Hematopoietic multipotent progenitor cell (in vitro differentiated cells): ENCODE measurements around the gene DNAJC15. TPM values are rescaled to one million over a fixed set of nuclear protein-coding genes. Genes with fewer than 3 reads are reported as not detected.
"Not testable (repeated sequence)": the region's sequence is repeated elsewhere in the genome, so short reads cannot be mapped to it uniquely, and the experiment has no call there.

Experiments used
- DNase-seq, 3 donors: peaks; one replicate each; pipeline ENCODE4 v3.0.0-alpha.2; 2011 to 2015; ENCODE audit warnings: low read depth in 2 of 3, low spot score in 2 of 3
- total RNA-seq: library from RNA; depleted of rRNA; stranded (reverse); fragments of >200 nt; gene quantifications from one replicate; pipeline ENCODE4 v1.2.3, GENCODE V29; 2012

Gene DNAJC15
- total RNA-seq, result 8.9 TPM

DNA sequence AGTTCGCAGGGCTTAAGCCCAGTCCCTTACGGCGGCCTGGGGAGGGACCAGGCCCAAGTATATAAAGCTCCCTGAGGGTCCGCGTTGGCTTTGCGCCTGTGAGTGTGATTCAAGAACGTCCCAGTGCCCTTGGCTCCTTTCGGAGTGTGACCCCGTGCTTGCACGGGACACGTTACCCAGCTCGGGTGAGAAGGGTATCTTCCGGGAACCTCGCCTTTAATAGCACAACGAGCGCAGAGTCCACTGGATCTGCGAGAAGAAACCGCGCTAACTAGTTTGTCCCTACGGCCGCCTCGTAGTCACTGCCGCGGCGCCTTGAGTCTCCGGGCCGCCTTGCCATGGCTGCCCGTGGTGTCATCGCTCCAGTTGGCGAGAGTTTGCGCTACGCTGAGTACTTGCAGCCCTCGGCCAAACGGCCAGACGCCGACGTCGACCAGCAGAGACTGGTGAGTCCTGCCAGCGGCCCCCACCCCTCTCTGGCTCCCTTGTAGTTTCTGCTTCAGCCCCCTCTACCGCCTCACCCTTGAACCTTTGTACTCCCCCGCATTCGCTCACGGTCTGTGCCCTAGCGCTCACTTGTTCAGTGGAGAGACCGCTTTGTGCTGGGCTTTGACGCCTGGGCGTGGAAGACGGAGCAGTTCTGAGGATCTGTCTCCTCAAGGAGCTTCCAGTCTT, at the start of gene DNAJC15:
TSS of gene DNAJC15 (plus strand) at position 298 of the 675 bp plus-strand sequence. CDS start at position 339, 41 bp downstream.
- peak; percentile 59 to 87 (median 87) for DNase-seq

GRCh38 chr13:42976066-42976465, 47.3 kb upstream of the DNAJC15 start:
- DNase-seq, result no peak

DNA sequence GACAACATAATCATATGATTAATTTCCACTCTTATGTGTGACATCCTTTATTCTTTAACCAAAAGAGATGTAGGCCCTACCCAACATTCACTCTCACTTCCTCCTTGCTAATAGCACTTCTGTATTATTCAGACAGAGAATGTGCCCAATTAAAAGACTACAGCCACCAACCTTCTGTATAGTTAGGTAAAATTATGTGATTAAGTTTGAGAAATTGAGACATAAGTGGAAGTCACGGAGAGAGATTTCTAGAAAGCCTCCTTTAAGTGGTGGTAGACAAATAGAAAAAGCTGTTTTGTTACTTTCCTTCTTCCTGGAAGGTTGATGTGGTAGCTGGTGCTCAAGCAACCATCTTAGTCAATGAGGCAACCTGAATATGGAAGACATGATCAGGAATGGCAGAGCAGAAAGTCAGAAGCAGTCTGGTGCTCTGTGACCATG, 46.1 kb upstream of the DNAJC15 start:
- DNase-seq, result no peak

GRCh38 chr13:42981317-42981716, 42.1 kb upstream of the DNAJC15 start:
- no peak for DNase-seq

DNA sequence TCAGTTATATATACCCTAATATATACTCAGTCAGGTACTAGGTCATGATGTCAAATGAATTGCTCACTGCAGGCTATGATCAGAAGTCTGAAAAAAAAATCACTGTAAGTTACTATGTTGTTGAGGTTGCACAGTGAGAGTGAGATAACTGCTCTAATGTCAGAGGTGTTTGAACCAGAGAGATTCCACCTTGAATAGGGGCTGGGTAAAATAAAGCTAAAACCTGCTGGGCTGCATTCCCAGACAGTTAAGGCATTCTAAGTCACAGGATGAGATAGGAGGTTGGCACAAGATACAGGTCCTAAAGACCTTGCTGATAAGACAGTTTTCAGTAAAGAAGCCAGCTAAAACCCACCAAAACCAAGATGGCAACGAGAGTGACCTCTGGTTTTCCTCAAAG, 41.5 kb upstream of the DNAJC15 start:
- DNase-seq, result no peak

- DNase-seq, result no peak
Measured at GRCh38 chr13:42984026-42984425, 39.4 kb upstream of the DNAJC15 start.

GRCh38 chr13:42984691-42985090, 38.7 kb upstream of the DNAJC15 start:
- DNase-seq, result no peak

DNA sequence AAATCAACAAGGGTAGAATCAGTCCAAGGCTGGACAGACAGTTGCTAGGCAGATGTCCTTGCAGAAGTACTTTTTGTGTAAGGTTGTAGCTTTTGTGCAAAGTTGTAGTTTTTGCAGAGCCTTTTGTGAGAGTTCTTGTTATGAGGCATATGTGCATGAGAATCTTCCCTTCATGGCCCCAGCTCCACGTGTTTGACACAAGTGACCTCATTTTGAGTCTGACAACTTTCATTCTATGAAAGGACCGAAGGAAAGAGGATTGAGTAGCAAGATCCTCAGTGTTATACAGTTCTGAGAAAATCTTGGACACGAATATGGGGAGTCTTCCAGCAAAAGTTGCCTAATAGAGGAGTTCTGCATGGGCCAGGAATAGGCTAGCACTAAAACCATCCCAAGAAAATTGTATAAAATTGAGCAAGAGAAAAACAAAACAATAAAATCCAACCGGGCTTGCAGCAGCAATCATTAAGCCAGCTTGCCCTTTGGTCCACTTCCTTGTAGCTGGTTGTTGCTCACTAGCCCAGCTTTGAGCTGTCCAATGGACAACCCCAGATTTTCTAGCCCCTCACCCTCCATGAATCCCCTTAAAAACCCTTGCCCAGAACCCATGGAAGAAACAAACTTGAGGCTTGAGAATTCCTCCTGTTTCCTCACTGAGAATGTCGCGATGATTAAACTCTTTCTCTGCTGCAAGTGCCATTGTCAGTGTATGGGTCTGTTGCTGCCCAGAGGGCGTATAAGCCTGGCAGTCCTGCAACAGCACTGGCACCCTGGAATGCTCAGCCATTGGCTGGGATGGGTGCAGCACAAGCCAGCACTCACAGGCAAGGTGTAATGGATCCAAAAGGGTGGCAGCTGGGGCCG, 37.8 kb upstream of the DNAJC15 start:
- DNase-seq, result no peak

DNA sequence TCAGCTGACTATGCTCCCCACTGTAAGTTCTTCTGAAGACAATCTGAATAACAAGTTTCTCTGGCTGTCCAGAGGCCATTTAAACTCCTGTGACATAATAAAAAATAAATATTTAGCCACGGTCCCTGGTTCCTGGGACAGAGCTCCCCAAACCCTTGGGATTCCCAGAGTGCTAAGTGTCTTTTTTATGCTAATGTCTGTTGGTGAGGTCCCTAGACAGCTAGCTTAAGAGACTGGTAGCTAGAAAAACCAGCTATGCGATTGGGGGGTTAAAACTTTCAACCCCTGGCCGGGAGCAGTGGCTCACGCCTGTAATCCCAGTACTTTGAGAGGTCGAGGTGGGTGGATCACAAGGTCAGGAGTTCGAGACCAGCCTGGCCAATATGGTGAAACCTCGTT, 37.2 kb upstream of the DNAJC15 start:
- no peak for DNase-seq

- peak in 1 of 3 donors; percentile 35 for DNase-seq
Measured at GRCh38 chr13:42990291-42991232, 32.8 kb upstream of the DNAJC15 start.

- not testable (repeated sequence) for DNase-seq
Measured at GRCh38 chr13:42991233-42991897, 32.0 kb upstream of the DNAJC15 start.

DNA sequence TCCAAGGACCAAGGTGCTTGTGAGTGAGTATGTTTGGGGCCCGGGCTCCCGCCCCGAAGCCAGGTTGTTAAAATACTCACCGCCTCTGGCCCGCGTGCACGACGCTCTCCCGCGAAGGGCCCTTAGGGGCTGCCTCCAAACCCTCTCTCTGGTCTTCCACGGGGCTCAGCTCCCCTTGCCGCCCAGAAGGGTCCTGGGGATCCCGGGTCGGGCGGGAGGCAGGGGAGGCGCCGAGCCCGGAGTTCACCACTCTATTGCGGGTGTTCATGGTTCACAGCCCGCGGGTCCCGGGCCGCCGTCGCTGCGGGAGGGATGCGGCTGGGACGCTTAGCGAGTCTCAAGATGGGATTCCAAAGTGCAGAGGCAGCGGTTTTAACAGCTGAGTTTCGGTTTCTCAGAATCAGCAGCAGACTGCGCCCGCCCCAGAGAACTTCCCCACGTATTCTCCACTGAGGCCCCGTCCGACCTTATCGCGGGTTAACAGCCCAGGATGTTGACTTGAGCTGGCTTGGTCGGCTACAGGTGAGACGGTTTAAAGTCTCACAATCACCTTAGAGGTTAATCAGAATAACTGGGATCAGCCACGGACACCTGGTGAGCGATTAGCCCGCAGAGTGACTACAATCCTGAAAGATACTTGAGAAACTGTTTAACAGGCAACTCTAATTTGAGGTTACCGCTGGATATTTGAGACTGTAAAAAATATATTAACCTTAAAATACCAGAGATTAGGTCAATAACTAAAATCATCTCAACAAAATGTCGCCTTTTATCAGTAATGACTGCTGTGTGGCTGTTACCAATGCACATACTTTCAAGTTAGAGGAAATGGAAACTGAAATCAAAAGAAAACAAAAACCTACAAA, 31.3 kb upstream of the DNAJC15 start, which contains the start of gene EPSTI1:
TSS of gene EPSTI1 (minus strand) at position 344 of the 866 bp plus-strand sequence. CDS start at position 268, 76 bp downstream.
- DNase-seq, result peak; percentile 50 to 86 (median 77)

DNA sequence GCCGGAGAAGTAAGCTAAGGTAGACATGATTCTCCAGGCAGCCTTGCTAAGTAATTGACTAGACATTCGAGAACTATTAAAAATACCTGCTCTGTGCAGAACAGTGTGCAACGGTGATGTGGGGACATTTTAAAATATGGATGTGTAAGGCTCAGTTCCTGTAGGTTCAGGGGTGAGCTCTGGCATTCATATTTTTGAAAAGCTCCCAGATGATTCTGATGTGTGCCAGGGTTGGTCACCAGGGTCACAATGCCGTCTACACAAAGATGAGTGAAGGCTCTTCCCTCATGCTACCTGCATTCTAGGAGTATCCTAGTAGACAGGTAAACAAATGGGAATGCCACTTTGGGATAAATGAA, 30.6 kb upstream of the DNAJC15 start:
- no peak for DNase-seq

- DNase-seq, result no peak
Measured at GRCh38 chr13:42994878-42995277, 28.5 kb upstream of the DNAJC15 start.

DNA sequence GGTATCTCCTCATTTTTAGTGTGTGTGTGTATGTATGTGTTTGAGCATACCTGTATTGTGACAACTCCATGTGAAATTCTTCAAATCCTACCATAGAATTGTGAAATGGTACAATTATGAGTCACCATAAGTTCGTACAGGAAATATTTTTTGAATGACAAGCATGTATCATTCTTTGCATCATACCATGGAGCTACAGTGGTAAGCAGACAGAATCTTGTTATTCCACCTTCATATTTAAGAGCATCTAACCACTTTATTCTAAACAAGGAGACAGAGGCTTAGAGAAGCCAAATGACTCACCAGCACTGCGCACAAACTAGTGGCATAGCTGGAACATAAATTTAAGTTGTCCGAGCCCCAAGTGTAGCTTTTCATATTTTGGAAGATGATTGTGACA, 26.8 kb upstream of the DNAJC15 start:
- no peak for DNase-seq

- no peak for DNase-seq
Measured at GRCh38 chr13:42997381-42997780, 26.0 kb upstream of the DNAJC15 start.

GRCh38 chr13:42999491-42999890, 23.9 kb upstream of the DNAJC15 start:
- DNase-seq, result no peak

GRCh38 chr13:43000676-43001075, 22.7 kb upstream of the DNAJC15 start:
- peak in 2 of 3 donors; percentile 75 to 82 for DNase-seq

DNA sequence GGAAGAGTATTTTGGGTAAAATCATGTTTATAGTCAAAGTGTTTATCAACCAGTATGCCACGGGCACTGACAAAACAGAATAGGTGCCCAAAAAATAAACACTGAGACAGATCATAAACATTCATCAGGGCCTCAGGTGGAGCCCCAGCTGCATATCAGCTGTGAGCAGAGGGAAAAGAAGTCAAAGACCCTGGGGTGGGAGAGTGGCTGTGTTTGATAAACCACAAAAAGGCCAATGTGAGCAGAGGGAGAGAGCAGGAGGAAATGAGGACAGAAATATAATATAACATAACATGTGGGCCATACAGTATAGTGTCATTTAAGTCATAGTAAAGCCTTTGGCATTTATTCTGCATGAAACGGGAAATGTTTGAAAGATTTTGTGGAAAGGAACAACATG, 21.4 kb upstream of the DNAJC15 start:
- DNase-seq, result no peak
